GM19397 (cell line): ENCODE results near the gene MAP2K2.

ENCODE experiments used
- ATAC-seq: cut with Tn5 transposase; IDR thresholded peaks from one replicate; pipeline ENCODE4 v1.9.1; 2021; ENCODE audit warnings: mild to moderate bottlenecking, moderate library complexity; ENCODE audit not compliant: unreplicated experiment

Gene MAP2K2

DNA sequence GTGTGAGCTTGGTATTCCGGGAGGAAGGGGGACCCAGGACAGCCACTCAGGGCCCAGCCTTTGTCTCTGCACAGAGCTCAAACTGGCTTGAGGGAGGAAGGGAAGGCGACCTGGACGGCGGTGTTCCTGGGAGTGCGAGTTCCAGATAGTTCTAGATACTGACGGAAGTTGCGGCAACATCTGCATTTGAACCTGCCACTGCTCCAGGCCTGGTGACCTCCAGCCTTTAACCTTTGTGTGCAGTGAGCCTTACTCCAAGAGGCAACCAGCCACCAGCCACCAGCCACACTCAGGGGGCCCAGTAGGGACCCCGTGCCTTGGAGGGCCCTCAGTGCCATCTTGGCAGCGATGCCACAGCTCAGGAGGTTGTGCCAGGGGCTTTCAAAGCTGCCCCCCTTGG, 41.8 kb downstream of the MAP2K2 start:
- no peak for ATAC-seq

- ATAC-seq: no peak
These were observed 42.3 kb downstream of the MAP2K2 start for GRCh38 chr19:4081441-4082129.

DNA sequence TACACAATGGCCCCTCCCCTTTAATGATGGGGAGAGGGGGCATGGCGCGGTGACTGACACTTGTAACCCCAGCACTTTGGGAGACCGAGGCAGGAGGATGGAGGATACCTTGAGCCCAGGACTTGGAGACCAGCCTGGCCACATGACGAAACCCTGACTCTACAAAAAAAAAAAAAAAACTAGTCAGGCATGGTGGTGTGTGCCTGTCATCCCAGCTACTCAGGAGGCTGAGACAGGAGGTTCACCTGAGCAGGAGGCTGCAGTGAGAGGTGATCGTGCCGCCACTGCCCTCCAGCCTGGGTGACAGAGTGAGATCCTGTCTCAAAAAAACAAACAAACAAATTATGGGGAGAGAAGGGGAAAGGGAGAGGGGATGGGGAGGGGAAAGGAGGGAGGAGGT, 43.4 kb downstream of the MAP2K2 start:
- ATAC-seq: no peak

GRCh38 chr19:4077800-4078684, 45.9 kb downstream of the MAP2K2 start:
- ATAC-seq: no peak

DNA sequence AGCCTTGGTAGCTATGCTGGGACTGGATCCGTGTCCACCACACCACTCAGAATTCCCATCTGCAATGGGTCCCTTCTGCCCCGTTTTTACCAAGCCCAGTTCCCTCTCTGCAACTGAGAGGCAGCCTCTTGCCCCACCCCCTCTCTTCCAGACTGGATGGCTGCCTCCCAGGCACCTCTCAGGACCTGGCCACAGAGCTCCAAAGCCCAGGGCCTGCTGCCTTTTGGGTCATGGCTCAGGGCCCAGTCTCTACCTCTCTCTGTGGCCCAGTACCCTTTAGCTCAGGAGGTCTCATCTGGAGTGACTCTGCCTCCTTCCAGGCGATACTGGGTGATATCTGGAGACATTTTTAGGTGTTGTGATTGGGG, 46.9 kb downstream of the MAP2K2 start:
- ATAC-seq: no peak

GRCh38 chr19:4075373-4075772, 48.5 kb downstream of the MAP2K2 start:
- ATAC-seq: no peak

GRCh38 chr19:4071610-4072009, 52.3 kb downstream of the MAP2K2 start:
- no peak for ATAC-seq

- no peak for ATAC-seq
These were observed 54.5 kb downstream of the MAP2K2 start for GRCh38 chr19:4069331-4069959.

- ATAC-seq: no peak
These were observed 55.6 kb downstream of the MAP2K2 start for GRCh38 chr19:4068047-4068966.

DNA sequence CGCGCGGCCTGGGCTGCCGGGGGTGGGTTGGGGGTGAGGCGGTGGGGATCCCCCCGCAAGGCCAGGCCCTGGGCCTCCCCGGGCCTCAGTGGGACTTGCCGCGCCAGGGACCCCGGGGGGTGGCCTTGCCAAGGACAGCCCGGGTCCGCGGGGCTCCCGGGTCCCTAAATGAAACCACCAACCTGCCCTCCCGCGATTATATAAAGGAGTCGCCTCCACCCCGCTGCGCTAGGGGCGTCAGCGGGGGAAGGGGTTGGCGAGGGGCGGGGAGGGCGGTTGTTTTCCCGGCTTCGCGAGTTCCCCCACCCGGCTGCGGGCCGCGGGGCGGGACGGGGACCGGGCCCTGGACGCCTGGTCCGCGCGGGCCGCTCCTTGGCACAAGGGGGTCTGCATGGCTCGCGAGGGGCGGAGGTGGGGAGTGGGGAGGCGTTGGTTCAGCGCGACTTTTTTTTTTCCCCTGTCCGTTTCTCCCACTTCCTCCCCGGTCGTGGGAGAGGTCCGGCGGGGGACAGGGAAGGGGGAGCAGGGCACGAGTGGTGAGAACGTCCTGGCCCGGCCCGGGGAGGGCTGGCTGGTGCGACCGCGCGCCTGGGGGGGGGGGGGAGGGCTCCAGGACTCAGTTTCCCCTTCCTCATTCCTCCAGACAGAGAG, 56.4 kb downstream of the MAP2K2 start:
- ATAC-seq: no peak

DNA sequence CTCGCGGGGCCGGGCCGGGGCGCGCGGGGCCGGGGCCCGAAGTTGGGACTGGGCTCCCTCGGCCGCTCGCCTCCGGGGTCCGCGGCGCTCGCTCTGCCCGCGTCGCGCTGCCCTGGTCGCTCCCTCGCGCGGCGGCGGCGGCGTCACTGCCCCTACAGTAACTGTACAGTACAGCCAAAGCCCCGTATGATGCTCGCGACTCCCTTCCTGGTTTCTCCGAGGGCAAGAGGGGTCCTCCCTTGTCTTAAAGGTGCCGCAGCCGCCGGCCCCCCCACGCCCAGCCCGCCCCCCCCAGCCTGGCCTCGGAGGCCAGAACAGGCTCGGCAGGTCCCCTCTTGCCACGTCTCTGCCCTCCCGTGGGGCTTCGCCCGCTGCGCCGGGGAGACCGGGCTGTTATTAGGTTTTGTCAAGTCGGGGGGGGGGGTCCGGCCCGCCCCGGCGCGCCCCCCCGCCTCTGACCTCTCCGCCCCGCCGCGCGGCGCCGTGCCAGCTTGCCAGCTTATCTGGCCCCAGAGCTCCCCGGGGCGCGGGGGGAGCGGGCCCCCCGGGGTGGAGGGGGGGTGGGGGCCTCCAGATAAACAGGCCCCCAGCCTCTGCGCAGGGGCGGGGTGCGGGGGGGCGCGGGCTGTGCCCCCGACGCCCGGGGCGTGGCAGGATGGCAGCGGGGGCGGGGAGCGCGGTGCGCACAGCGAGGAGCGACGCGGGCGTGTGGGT, 57.1 kb downstream of the MAP2K2 start, which contains the start of gene ZBTB7A:
TSS of gene ZBTB7A (minus strand) at position 218 of the 714 bp plus-strand sequence. CDS start 11,667 bp downstream, outside the sequence.
- no peak for ATAC-seq

DNA sequence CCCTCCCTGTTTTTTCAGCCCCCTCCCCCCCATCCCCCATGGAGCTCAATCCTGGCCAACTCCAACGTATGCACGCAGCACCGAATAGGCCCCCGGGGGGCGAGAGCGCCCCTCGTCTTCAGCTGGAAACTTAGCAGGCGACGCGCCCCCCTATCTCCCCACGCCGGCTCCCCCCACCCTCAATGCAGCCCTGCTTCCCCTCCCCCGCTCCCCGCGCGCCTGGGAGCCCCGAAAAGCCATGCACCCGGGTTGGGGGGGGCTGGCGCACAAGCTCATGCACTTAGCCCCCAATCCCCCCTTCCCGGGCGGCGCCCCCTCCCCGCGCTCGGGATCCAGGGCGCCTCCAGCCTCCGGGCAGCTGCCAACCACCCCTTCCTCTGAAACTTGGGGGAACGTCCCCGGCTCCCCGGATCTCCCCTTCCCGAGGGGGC, 57.7 kb downstream of the MAP2K2 start:
- ATAC-seq: no peak

DNA sequence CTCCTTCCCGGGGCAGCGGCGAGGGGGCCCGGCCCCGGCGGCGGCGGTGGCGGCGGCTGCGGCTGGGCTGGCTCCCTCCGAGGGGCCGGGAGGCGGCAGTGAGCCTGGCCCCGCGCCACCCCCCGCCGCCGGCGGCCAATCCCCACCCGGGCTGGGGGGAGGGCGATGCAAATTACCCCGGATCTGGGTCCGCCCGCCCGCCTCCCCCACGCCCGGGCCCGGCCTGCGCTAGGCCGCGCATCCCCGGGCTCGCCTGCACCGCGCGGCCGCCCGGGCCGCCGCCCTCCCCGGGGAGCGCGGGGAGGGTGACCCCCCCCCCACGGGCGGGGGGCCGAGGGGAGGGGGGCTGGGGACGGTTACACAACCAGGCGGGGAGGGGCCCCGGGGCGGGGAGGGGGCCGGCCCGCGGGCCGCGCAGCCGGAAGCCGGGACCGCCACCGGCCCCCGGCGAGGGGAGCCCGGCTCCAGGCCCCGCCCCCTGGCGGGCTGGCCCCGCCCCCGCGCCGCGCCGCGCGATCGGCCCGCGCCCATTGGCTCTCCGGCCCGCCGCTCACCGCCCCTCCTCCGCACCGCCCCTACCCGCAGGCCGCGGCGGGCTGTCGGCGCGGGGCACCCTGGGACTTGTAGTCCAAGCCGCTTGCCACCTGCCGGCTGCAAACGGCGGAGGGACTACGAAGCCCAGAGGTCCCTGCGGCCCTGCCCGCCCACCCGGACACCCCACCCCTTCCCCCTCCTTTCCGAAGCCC, 58.3 kb downstream of the MAP2K2 start:
- ATAC-seq: peak; percentile 74

DNA sequence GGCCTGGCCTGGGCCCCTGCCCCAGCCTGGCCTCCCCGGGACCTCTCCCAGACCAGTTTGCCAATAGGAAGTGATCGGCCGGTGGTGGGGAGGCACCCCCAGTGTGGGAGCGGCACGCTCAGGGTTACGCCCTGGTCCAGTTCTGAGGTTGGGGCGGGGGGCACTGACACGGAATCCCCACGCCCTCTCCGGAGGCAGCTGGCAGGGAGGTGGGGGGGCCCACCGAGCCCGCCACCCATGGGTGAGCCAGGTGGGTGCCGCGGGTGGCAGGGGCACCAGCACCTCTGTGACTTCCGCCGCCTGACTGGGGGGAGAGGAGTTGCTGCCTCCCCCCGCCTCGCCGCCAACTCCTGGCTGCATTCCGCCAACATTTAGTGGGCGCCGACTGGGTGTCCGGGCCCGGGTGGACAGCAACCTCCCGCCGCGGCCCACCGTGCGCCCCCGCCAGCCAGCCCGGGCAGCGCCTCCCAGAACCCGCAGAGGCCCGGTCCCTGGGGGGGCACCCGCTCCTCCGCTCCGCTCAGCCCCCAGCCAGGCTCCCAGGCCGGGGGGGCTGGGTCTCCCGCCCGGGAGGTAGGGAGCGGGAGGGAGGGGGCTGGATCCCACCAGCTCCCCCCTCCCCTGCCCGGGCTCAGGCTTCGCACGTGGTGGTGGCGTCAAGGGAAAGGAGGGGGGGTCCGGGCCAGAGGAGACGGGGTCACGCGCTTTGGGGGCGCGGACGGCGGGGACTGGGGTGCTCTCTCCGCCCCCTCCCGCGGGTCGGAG, 59.2 kb downstream of the MAP2K2 start:
- no peak for ATAC-seq

- ATAC-seq: no peak
These were observed 59.8 kb downstream of the MAP2K2 start for GRCh38 chr19:4064149-4064495.

DNA sequence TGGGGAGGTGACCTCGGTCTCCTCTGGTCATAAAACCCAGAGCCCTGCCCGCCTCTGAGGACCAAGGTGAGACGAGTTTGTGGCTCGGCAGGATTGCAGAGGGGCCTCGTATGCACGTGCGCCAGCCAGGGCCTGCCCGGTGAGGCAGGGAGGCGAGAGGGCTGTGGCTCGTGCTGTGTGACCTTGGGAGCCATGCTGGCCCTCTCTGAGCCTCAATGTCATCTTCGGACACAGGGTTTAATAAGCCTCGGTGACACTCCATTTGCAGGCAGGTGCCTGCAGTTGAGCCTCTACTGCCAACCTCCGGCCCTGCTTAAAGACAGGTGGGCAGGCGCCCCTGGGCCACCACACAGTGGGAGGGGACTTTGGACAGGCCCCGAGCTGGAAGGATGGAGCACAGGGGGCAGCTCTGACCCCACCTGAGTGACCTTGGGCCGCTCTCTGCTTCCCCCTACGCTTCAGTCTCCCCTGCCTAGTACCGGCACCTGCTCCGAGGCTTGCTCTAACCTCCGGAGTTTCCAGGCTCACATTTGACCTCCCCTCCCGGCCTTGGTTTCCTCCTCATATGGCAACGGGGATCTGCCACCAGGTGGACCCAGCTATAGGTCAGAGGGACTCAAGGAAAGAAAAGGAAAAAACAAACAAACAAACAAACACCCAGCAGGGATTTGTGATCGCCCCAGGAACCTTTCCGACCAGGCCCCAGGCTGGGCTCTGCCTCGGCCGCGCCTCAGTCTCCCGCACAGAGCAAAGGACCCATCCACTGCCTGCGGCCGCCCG, 60.4 kb downstream of the MAP2K2 start:
- ATAC-seq: no peak
